Measurements from ENCODE around the gene NXN.

DNA sequence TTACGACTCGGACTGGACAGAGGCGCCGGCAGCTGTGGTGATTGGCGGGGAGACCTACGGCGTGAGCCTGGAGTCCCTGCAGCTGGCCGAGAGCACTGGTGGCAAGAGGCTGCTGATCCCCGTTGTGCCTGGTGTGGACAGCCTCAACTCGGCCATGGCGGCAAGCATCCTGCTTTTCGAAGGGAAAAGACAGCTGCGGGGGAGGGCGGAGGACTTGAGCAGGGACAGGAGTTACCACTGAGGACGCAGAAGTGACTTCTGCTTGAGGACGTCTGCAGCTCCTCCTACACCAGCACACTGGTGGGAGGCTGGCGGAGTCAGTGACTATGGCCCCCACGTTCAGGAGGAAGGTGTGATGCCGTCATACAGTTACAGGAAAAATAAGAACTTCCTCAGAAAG lies 187.7 kb downstream of the NXN start:
- TF ChIP-seq, protein P1, sequence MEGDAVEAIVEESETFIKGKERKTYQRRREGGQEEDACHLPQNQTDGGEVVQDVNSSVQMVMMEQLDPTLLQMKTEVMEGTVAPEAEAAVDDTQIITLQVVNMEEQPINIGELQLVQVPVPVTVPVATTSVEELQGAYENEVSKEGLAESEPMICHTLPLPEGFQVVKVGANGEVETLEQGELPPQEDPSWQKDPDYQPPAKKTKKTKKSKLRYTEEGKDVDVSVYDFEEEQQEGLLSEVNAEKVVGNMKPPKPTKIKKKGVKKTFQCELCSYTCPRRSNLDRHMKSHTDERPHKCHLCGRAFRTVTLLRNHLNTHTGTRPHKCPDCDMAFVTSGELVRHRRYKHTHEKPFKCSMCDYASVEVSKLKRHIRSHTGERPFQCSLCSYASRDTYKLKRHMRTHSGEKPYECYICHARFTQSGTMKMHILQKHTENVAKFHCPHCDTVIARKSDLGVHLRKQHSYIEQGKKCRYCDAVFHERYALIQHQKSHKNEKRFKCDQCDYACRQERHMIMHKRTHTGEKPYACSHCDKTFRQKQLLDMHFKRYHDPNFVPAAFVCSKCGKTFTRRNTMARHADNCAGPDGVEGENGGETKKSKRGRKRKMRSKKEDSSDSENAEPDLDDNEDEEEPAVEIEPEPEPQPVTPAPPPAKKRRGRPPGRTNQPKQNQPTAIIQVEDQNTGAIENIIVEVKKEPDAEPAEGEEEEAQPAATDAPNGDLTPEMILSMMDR (IDR thresholded peaks at IDR 0.05) = no peak
- no peak for TF ChIP-seq POLR2A (IDR thresholded peaks at IDR 0.05)
